Stimulated activated naive CD4-positive, alpha-beta T cell (primary cell): ENCODE data around the gene DDX28.

Source experiments
- DNase-seq, 6 experiments: peaks; one replicate each; lab custom pipeline; 2025; lab: John Stamatoyannopoulos, UW

DDX28 gene

GRCh38 chr16:68022728-68023537 is at the start of gene DDX28, which contains the start of gene DUS2:
DDX28 (minus strand) TSS chr16:68023232; CDS start chr16:68023202, 30 bp downstream.
DUS2 (plus strand) TSS chr16:68023284; CDS start chr16:68038024, 14,740 bp downstream.
- DNase-seq = peak; percentile 84 to 97 (median 90)

GRCh38 chr16:68072038-68072695 is 49.1 kb upstream of the DDX28 start:
- no peak for DNase-seq

- no peak for DNase-seq
Observed at GRCh38 chr16:68071518-68071901, 48.5 kb upstream of the DDX28 start.

- DNase-seq = peak in 2 of 6 experiments; percentile 14 to 33
Observed at GRCh38 chr16:68070806-68071517, 47.9 kb upstream of the DDX28 start.

- DNase-seq = no peak
Observed at GRCh38 chr16:68070249-68070730, 47.3 kb upstream of the DDX28 start.

GRCh38 chr16:68069511-68070248 is 46.6 kb upstream of the DDX28 start:
- DNase-seq = peak in 4 of 6 experiments; percentile 13 to 56 (median 48)

- DNase-seq = no peak
Observed at GRCh38 chr16:68068926-68069325, 45.9 kb upstream of the DDX28 start.

GRCh38 chr16:68066763-68067162 is 43.7 kb upstream of the DDX28 start:
- DNase-seq = no peak

GRCh38 chr16:68065716-68066305 is 42.8 kb upstream of the DDX28 start:
- DNase-seq = no peak

- DNase-seq = peak; percentile 32 to 68 (median 64)
Observed at GRCh38 chr16:68064791-68065365, 41.8 kb upstream of the DDX28 start.

- DNase-seq = peak in 2 of 6 experiments; percentile 16 to 24
Observed at GRCh38 chr16:68062910-68063393, 39.9 kb upstream of the DDX28 start.

GRCh38 chr16:68061396-68061795 is 38.4 kb upstream of the DDX28 start:
- DNase-seq = no peak

- DNase-seq = no peak
Observed at GRCh38 chr16:68059804-68060203, 36.8 kb upstream of the DDX28 start.

- no peak for DNase-seq
Observed at GRCh38 chr16:68055395-68055794, 32.4 kb upstream of the DDX28 start.

- no peak for DNase-seq
Observed at GRCh38 chr16:68049449-68049848, 26.4 kb upstream of the DDX28 start.

GRCh38 chr16:68047987-68048386 is 25.0 kb upstream of the DDX28 start:
- no peak for DNase-seq

- no peak for DNase-seq
Observed at GRCh38 chr16:68046106-68046505, 23.1 kb upstream of the DDX28 start.

- no peak for DNase-seq
Observed at GRCh38 chr16:68041783-68042182, 18.8 kb upstream of the DDX28 start.

GRCh38 chr16:68040506-68041288 is 17.7 kb upstream of the DDX28 start:
- peak; percentile 64 to 92 (median 84) for DNase-seq
